ENCODE results near the gene CSPG4. TPM values are rescaled to one million over a fixed set of nuclear protein-coding genes. Genes with fewer than 3 reads are reported as not detected.

CSPG4 gene
- total and polyA plus RNA-seq, 9 donors, result 56.6 to 110 (median 85.1) TPM

GRCh38 chr15:75647370-75648155 lies 65.1 kb downstream of the CSPG4 start, which contains the start of gene SNX33:
SNX33 (plus strand) TSS chr15:75647912; CDS start chr15:75649103, 1,191 bp downstream.
- WGBS (ENCODE audit: insufficient coverage), result under 1% methylated on average over 67 of the region's 76 CpGs
- peaks cover 53% of the 10 kb centered on the region for H3K4me1 ChIP-seq (ENCODE audit: control insufficient read depth, insufficient read depth, low read length)

GRCh38 chr15:75646944-75647364 lies 65.7 kb downstream of the CSPG4 start:
- H3K27ac ChIP-seq (ENCODE audit: low read length), result peak overlapping the region; percentile 97
- peak overlapping the region; percentile 91 for H3K4me3 ChIP-seq (ENCODE audit: low read length)
- peaks cover 47% of the 10 kb centered on the region for H3K4me1 ChIP-seq (ENCODE audit: control insufficient read depth, insufficient read depth, low read length)
- WGBS (ENCODE audit: insufficient coverage), result 3% methylated on average over 18 of the region's 26 CpGs
- H3K27me3 ChIP-seq (ENCODE audit: control insufficient read depth, insufficient read depth, low read length), result no peaks in the 10 kb centered on the region
- peaks cover 25% of the 10 kb centered on the region for H3K36me3 ChIP-seq (ENCODE audit: control insufficient read depth, insufficient read depth, low read length)
- no peak for DNase-seq
- H3K9me3 ChIP-seq (replicated peaks; ENCODE audit: control insufficient read depth, low read depth, low read length), result no peaks in the 10 kb centered on the region

More at GRCh38 chr15:75647370-75648155, 65.1 kb downstream of the CSPG4 start, which contains the start of gene SNX33:
- Histone ChIP-seq H3K9me3 (replicated peaks; ENCODE audit: control insufficient read depth, low read depth, low read length) (no peaks in the 10 kb centered on the region), H3K36me3 (ENCODE audit: control insufficient read depth, insufficient read depth, low read length) (peaks cover 31% of the 10 kb centered on the region), H3K27ac (ENCODE audit: low read length) (peak within 1 kb of the TSS; percentile 97), H3K4me3 (ENCODE audit: low read length) (peak within 1 kb of the TSS; percentile 91), H3K27me3 (ENCODE audit: control insufficient read depth, insufficient read depth, low read length) (no peaks in the 10 kb centered on the region)
- DNase-seq, result peak; percentile 96

GRCh38 chr15:75646112-75646943 lies 66.3 kb downstream of the CSPG4 start:
- no peak for DNase-seq
- Histone ChIP-seq H3K27me3 (ENCODE audit: control insufficient read depth, insufficient read depth, low read length) (no peaks in the 10 kb centered on the region), H3K36me3 (ENCODE audit: control insufficient read depth, insufficient read depth, low read length) (peaks cover 21% of the 10 kb centered on the region), H3K4me1 (ENCODE audit: control insufficient read depth, insufficient read depth, low read length) (peaks cover 41% of the 10 kb centered on the region), H3K9me3 (replicated peaks; ENCODE audit: control insufficient read depth, low read depth, low read length) (no peaks in the 10 kb centered on the region), H3K4me3 (ENCODE audit: low read length) (peak overlapping the region; percentile 91), H3K27ac (ENCODE audit: low read length) (peak overlapping the region; percentile 97)
- 48% methylated on average over 4 of the region's 5 CpGs for WGBS (ENCODE audit: insufficient coverage)

- Histone ChIP-seq H3K4me1 (ENCODE audit: control insufficient read depth, insufficient read depth, low read length) (peaks cover 29% of the 10 kb centered on the region), H3K36me3 (ENCODE audit: control insufficient read depth, insufficient read depth, low read length) (peaks cover 3% of the 10 kb centered on the region), H3K9me3 (replicated peaks; ENCODE audit: control insufficient read depth, low read depth, low read length) (no peaks in the 10 kb centered on the region), H3K27me3 (ENCODE audit: control insufficient read depth, insufficient read depth, low read length) (no peaks in the 10 kb centered on the region), H3K27ac (ENCODE audit: low read length) (no peak overlapping the region), H3K4me3 (ENCODE audit: low read length) (no peak overlapping the region)
- WGBS (ENCODE audit: insufficient coverage), result 17% methylated on average over 1 of the region's 2 CpGs
- DNase-seq, result no peak
Measured at GRCh38 chr15:75644376-75644775, 68.3 kb downstream of the CSPG4 start.

GRCh38 chr15:75641603-75642002 lies 71.0 kb downstream of the CSPG4 start:
- Histone ChIP-seq H3K27me3 (ENCODE audit: control insufficient read depth, insufficient read depth, low read length) (no peaks in the 10 kb centered on the region), H3K36me3 (ENCODE audit: control insufficient read depth, insufficient read depth, low read length) (peaks cover 3% of the 10 kb centered on the region), H3K27ac (ENCODE audit: low read length) (no peak overlapping the region), H3K4me1 (ENCODE audit: control insufficient read depth, insufficient read depth, low read length) (peaks cover 30% of the 10 kb centered on the region), H3K9me3 (replicated peaks; ENCODE audit: control insufficient read depth, low read depth, low read length) (no peaks in the 10 kb centered on the region), H3K4me3 (ENCODE audit: low read length) (no peak overlapping the region)
- 80% methylated on average over 2 of the region's 5 CpGs for WGBS (ENCODE audit: insufficient coverage)
- no peak for DNase-seq

GRCh38 chr15:75641179-75641503 lies 71.5 kb downstream of the CSPG4 start:
- DNase-seq, result no peak
- WGBS (ENCODE audit: insufficient coverage), result 90% methylated on average over 2 of the region's 4 CpGs
- H3K27ac ChIP-seq (ENCODE audit: low read length), result peak overlapping the region; percentile 96
- no peak overlapping the region for H3K4me3 ChIP-seq (ENCODE audit: low read length)
- no peaks in the 10 kb centered on the region for H3K27me3 ChIP-seq (ENCODE audit: control insufficient read depth, insufficient read depth, low read length)
- peaks cover 25% of the 10 kb centered on the region for H3K4me1 ChIP-seq (ENCODE audit: control insufficient read depth, insufficient read depth, low read length)
- H3K36me3 ChIP-seq (ENCODE audit: control insufficient read depth, insufficient read depth, low read length), result peaks cover 3% of the 10 kb centered on the region
- no peaks in the 10 kb centered on the region for H3K9me3 ChIP-seq (replicated peaks; ENCODE audit: control insufficient read depth, low read depth, low read length)

- WGBS (ENCODE audit: insufficient coverage), result 0% methylated on average over 10 of the region's 17 CpGs
- Histone ChIP-seq H3K4me1 (ENCODE audit: control insufficient read depth, insufficient read depth, low read length) (peaks cover 23% of the 10 kb centered on the region), H3K27ac (ENCODE audit: low read length) (peak overlapping the region; percentile 96), H3K36me3 (ENCODE audit: control insufficient read depth, insufficient read depth, low read length) (peaks cover 3% of the 10 kb centered on the region), H3K9me3 (replicated peaks; ENCODE audit: control insufficient read depth, low read depth, low read length) (no peaks in the 10 kb centered on the region), H3K4me3 (ENCODE audit: low read length) (peak overlapping the region; percentile 63), H3K27me3 (ENCODE audit: control insufficient read depth, insufficient read depth, low read length) (no peaks in the 10 kb centered on the region)
- peak; percentile 76 for DNase-seq
Measured at GRCh38 chr15:75640483-75641178, 72.0 kb downstream of the CSPG4 start.

- Histone ChIP-seq H3K27ac (ENCODE audit: low read length) (peak within 1 kb of the TSS; percentile 96), H3K4me3 (ENCODE audit: low read length) (peak within 1 kb of the TSS; percentile 63), H3K9me3 (replicated peaks; ENCODE audit: control insufficient read depth, low read depth, low read length) (no peaks in the 10 kb centered on the region), H3K4me1 (ENCODE audit: control insufficient read depth, insufficient read depth, low read length) (peaks cover 23% of the 10 kb centered on the region), H3K27me3 (ENCODE audit: control insufficient read depth, insufficient read depth, low read length) (no peaks in the 10 kb centered on the region), H3K36me3 (ENCODE audit: control insufficient read depth, insufficient read depth, low read length) (peaks cover 3% of the 10 kb centered on the region)
- under 1% methylated on average over 78 of the region's 83 CpGs for WGBS (ENCODE audit: insufficient coverage)
- DNase-seq, result peak; percentile 100
Measured at GRCh38 chr15:75639709-75640482, 72.8 kb downstream of the CSPG4 start, which contains the start of gene IMP3. IMP3 (minus strand) TSS chr15:75640224; CDS start chr15:75640168, 56 bp downstream.

- H3K27ac ChIP-seq (ENCODE audit: low read length), result peak overlapping the region; percentile 84
- peak overlapping the region; percentile 63 for H3K4me3 ChIP-seq (ENCODE audit: low read length)
- peaks cover 23% of the 10 kb centered on the region for H3K4me1 ChIP-seq (ENCODE audit: control insufficient read depth, insufficient read depth, low read length)
- no peaks in the 10 kb centered on the region for H3K27me3 ChIP-seq (ENCODE audit: control insufficient read depth, insufficient read depth, low read length)
- no peak for DNase-seq
- H3K9me3 ChIP-seq (replicated peaks; ENCODE audit: control insufficient read depth, low read depth, low read length), result no peaks in the 10 kb centered on the region
- H3K36me3 ChIP-seq (ENCODE audit: control insufficient read depth, insufficient read depth, low read length), result peaks cover 3% of the 10 kb centered on the region
- 1% methylated on average over 14 of the region's 16 CpGs for WGBS (ENCODE audit: insufficient coverage)
Measured at GRCh38 chr15:75639191-75639708, 73.4 kb downstream of the CSPG4 start.

Measured in muscle of leg (tissue), 11 donors.